Suppressor macrophage treated with lipopolysaccharide for 1 hour (primary cell): ENCODE measurements around the gene PIGP.
"Not testable (repeated sequence)": the region's sequence is repeated elsewhere in the genome, so short reads cannot be mapped to it uniquely, and the experiment has no call there.

Experiments used
- DNase-seq, 3 donors: peaks; one replicate each; pipeline ENCODE4 v3.0.0-alpha.2; 2020 to 2022

The PIGP gene

DNA sequence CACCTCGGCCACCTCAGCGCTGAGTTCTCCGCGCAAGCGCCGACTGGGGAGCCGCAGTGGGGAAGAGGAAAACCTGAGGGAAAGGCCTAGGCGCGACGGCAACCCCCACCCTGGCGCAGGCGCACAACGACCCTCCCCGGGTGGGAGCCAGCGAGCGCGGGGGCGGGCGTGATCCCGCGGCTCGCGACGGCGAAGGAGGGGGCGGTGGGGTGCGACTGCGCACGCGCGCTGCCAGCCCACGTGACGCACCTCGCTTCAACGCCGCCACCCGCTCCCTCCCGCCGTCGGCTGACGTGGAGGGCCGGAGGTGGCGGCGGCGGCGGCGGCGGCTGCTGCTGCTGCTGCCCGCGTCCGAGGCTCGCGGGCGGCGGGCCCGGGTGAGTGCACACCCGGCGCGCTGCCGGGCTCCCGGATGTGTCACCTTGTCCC is at the start of gene PIGP, which contains the start of gene TTC3:
TSS of gene PIGP (minus strand) at position 84 of the 429 bp plus-strand sequence. CDS start 556 bp downstream, outside the sequence.
TSS of gene TTC3 (plus strand) at position 267 of the 429 bp plus-strand sequence. CDS start 14,004 bp downstream, outside the sequence.
- DNase-seq, result peak; percentile 96 to 99 (median 99)

DNA sequence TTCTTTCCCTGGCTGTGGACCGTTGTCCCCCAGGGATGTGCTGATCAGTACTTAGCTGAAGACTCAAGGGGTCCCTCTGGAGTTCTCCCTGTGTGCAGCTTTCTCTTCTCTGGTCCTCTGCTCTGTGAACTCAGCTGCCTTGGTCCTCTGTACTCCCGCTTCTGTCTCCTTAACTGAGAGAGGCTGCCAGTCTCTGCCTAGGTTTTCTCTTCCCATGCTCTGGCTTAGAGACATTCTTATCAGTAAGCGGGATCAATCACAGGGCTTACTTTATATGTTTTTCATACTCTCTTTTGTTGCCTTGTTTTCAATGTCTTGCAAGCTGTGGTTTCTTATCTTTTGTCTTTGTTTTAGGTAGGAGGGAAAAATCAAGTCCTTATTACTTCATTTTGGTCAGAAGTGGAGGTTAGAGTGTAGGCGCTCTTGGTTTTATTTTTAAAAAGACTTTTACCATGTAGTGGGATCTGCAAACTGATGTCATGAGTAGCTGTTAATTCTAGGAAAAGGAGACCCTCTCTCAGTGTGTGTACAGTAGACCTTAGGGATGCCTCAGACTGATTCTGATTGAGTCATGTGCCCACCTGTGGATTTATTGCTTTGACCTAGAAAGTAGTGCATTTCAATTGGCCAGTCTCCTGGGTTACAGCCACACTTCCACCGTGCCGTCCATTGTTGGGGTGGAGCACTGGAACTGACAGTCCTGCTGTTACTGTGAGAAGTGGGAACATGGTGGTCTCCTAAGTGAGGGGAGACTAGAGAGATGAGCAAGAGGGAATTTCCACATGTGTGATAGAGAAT is 46.7 kb upstream of the PIGP start:
- no peak for DNase-seq

DNA sequence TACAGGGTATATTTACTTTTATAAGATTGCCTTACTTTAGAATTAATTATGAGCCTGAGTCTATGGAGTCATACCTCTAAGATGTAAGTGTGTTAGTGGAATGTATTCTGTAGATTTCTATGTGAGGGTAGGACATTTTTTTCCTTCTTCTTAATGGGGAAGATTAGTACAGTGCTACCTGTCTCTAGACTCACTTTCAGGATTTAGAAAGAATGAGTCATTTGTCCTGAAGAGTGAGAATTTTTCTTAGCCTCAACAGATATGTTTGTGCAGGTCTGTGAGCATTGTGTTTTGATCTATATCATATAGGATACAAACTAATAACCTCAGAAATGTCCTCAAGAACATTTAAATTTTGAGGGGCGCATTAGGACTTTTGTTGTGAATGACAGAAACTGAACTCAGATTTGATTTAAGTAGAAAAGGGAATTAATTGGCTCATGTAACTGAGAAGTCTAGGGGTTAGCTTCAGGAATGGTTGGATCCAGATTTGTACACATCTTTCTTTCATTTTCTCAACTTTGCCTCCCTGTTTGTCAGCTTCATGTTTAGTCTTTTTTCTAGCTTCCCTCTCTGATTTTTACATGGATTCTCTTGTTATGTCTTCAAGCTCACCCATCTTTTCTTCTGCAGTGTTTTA is 45.4 kb upstream of the PIGP start:
- DNase-seq, result no peak

DNA sequence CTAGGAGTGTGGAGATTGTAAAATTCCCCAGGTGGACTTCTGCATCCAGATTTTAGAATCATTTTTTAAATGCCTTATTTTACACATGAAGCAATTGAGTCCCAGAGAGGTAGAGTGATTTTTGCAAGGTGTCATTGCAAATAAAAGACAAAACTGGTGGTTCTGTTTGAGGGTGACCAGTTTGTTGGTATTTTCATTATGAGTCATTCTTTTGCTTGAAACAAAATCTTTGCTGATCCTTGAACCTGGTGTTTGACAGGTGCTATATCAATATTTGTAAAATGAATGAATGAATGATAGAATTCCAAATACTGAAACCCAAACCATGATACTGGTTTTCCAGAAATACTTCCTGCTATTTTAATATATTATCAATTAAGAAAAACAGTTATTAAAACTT is 44.3 kb upstream of the PIGP start:
- DNase-seq, result no peak

DNA sequence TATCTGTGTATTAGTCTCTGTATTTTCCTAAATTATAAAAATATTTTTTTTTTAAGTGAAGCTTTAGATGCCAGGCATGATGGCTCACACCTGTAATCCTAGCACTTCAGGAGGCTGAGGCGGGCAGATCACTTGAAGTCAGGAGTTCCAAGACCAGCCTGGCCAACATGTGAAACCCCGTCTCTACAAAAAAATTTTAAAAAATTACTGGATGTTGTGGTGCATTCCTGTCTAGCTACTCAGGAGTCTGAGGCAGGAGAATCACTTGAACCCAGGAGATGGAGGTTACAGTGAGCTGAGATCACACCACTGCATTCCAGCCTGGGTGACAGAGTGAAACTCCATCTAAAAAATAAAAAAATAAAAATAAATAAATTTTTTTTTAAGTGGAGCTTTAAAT is 43.6 kb upstream of the PIGP start:
- DNase-seq, result not testable (repeated sequence)

DNA sequence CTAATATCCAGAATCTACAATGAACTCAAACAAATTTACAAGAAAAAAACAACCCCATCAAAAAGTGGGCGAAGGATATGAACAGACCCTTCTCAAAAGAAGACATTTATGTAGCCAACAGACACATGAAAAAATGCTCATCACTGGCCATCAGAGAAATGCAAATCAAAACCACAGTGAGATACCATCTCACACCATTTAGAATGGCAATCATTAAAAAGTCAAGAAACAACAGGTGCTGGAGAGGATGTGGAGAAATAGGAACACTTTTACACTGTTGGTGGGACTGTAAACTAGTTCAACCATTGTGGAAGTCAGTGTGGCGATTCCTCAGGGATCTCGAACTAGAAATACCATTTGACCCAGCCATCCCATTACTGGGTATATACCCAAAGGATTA is 41.4 kb upstream of the PIGP start:
- DNase-seq, result not testable (repeated sequence)

DNA sequence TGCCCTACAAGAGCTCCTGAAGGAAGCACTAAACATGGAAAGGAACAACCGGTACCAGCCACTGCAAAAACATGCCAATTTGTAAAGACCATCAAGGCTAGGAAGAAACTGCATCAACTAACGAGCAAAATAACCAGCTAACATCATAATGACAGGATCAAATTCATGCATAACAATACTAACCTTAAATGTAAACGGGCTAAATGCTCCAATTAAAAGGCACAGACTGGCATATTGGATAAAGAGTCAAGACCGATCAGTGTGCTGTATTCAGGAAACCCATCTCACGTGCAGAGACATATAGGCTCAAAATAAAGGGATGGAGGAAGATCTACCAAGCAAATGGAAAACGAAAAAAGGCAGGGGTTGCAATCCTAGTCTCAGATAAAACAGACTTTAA is 38.2 kb upstream of the PIGP start:
- not testable (repeated sequence) for DNase-seq

DNA sequence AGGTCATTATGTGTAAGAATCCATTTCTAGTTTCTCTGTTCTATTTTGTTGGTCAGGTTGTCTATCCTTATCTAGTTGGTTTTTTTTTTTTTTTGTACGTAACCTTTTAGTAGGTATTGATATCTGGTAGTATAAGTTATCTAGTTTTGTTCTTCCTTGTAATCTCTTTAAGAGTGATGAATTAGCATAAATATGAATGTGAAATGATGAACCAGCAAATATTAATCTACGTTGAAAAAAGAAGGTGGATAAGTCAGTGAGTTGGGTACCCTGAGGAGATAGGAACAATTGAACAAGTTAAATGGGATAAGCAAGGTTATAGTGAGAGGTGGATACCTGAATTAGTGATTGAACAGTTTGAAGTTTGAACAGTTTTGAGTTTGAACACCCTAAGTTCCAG is 34.1 kb upstream of the PIGP start:
- DNase-seq, result no peak

DNA sequence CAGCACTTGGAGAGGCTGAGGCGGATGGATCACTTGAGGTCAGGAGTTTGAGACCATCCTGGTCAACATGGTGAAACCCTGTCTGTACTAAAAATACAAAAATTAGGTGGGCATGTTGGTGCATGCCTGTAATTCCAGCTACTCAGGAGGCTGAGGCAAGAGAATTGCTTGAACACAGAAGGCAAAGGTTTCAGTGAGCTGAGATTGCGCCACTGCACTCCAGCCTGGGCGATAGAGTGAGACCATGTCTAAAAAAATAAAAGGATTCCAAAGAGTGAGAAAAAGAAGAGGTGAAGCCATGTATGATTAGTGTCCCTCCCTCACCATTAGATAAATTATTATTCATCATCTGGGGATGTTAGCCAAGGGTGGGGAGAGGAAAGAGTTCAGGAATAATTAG is 29.9 kb upstream of the PIGP start:
- not testable (repeated sequence) for DNase-seq

DNA sequence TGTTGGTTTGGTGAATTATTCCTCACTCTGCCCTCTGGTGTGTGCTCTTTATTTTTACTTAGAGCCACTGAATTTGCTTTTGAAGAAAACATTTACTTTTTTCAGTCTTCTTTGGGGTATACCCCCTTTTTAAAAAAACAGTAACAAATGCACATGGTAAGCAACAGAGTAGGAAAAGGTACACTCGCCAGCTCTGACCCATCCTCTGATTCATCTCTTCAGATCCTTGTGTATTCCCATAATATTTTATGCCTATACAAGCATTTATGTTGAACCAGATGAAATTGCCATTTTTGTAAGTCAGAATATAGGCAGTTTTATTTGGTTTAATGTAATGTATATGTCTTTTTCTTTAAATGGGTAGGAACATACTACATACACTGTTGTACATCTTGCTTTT is 28.5 kb upstream of the PIGP start:
- no peak for DNase-seq

DNA sequence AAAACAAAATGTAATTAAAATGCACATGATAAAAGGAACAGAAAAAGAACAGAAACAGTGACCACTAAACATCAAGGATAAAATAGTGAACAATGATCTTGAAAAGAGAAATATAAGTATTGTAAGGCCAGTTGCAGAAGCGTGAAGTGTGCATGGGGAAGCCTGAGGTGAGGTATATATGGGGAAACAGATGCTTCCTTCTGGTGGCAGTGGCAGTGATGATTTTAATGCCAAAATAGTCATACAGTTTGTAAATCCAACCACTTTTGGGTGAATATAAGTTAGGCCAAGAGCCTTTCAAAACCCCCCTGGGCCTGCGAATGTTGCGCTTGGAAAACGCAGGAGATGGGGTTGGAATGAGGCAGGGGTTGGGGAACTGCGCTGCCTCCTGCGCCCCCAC is 27.4 kb upstream of the PIGP start:
- DNase-seq, result no peak

DNA sequence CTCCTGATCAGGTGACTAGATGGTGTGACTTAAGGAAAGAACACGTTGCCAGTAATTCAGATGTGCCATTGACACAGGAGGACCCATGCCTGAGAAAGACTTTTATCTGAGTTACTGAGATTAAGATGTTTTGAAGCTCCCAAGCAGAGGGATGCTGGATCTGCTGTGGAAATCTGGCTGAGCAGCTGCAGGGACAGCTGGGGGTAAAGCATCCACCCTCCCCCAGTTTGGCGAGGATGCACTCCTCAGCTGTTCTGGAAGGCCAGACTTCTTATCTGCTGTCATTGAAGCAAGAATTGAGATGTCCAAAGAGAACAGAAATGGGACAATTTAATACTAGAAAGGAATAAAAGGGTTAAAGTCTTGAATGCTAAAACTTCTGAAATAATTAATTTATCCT is 25.9 kb upstream of the PIGP start:
- DNase-seq, result no peak

DNA sequence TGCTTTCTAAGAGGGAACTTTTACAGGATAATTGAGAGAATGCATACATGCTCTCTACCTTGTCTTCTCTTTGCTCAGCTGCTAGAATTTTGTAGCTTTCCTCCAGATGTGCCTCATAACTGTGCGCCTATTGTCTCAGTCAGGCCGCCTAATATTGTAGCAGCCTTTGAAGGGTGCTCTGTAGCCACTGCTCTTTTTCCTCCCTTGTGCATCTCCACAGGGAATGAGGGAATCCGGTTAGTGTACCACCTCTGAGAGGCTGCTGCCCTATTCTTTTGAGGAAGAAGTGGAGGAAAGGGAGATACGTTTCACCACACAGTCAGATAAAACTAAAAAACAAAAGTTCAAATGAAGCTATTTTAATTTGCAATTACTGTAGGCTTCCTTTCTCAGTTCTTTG is 22.9 kb upstream of the PIGP start:
- no peak for DNase-seq

DNA sequence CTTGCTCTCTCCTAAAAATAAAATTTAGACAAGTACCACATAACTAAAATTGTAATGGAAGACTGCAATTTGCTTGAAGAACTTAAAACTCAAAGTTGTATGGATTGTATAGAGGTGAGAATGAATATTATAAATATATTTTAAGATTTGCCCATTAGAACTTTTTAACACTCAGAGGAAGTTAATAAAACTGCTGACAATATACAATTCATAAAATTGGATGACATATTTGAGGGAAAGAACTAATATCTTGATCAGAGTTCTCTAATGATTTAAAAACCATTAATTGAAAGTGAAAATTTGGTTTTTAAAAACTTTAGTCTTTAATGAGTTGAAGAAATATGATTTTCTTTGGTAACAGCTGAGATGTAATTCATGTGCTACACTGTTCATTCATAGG is 21.1 kb upstream of the PIGP start:
- DNase-seq, result no peak

DNA sequence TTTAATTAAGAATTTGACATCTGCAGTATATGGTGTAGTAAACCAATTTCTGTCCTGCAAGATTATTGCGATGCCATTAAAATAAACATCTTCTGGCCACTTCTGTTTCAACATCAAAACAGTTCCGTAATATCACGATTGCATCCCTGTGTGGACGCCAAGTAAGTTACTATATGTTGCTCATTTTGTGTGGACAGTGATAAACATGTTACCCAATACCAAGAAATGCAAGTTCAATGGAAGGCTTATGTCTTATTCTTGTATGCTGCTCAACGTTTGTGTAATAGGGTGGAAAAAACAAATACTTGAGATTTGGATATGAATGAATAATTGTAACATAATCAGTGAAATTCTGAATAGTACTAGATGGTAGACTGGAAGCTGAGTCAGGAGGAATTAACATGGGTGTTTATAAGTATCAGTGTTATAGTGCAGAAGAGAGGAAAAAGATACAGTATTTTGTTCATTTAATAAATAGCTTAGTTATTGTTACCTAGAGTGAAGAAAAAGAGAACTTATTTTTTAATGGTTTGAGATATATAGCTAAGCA is 15.4 kb upstream of the PIGP start:
- no peak for DNase-seq

DNA sequence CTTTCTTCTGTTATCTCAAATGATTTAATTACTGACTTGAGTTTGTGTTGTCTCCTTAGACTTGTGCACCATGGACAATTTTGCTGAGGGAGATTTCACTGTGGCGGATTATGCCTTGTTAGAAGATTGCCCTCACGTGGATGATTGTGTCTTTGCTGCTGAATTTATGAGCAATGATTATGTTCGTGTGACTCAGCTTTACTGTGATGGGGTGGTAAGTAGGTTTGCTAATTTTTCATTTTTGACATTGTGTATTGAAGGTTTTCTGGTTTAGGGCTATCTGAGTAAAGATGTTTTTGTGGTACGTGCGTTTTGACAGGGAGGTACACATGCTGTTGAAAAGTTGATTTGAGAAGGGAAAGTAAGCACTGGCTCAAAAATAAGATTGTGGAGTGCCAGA is 14.3 kb upstream of the PIGP start:
- DNase-seq, result peak; percentile 30 to 43 (median 43)

DNA sequence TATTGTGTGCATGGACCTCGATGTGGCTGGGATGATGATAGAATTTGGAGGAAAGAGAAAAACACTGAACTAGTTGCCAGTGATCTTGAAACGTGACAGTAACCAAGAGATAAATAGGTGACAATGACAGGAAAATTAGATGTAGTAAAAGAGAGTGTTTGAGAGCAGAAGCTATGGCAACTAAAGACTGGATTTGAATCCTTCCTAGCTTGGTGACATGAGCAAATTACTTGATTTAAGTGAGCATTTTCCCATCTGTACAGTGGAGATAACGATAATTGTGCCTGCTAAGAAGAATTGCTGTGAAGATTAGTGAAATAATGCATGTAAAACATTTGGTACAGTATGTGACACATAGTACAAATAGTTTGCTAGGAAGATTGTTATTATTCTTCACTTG is 12.9 kb upstream of the PIGP start:
- DNase-seq, result no peak

DNA sequence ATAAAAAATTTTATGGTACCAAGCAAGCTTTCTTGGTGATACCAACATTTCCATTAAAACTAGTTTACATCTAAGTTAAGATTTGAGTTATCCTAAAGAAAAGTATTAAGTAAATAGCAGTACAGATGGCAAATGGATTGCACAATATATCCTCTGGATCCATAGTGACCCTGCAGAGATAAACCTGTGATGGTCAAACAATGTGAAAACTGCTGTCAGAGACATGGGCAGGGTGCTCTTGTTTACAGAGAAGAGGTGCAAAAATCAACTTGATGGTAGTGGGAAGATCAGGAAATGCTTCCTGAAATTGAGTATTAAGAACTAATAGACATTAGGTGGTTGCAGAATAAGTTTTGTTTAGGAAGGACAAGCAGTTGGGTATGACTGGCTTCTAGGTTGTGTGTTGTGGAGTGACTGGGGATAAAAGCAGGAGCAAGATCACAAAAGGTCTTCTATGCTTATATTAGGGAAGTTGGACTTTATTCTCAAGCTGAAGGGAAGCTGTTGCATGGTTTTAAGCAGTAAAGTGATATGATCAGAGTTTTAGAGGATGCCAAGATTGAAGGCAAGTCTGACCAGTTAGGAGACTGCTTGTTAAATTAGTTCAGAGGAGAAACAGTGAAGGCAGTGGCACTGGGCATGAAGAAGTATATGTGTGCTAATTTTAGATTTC is 10.1 kb upstream of the PIGP start:
- no peak for DNase-seq

DNA sequence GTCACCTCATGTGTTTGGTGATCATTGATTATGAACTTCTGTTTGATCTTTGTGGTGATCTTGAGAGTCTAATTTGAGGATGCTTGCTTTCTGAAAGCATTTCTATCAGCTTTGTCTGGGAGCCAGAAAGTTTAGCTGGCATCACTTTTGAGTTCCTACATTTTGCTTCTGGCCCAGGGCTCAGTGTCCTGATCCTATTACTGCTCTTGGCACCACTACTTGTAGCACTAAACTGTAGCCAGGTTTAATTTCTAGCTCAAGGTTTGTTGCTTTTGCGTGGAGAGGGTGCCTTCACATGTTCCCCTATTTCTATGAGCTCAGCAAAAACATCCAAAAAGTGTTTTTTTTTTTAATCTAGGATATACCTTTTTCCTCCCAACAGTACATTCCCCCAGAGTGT is 9.5 kb upstream of the PIGP start:
- DNase-seq, result no peak

DNA sequence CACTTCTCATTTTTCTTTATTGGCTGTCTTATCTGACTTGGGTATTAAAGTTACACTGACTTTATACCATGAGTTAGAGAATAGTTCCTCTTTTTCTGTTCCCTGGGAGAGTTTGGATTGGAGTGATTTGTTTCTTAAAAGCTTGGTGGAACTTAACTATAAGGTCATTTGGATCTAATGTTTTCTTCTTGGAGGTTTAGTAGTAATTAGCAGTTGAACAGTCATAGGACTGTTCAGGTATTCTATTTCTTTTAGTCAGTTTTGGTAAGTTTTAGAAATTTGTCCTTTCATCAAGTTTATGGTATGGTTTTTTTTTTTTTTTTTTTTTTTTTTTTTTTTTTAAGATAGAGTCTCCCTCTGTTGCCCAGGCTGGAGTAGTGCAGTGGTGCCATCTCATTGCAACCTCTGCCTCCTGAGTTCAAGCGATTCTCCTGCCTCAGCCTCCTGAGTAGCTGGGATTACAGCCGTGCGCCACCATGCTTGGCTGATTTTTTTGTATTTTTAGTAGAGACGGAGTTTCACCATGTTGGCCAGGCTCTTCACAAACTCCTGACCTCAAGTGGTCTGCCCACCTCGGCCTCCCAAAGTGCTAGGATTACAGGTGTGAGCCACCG is 6.4 kb upstream of the PIGP start:
- DNase-seq, result peak; percentile 50 to 66 (median 64)

DNA sequence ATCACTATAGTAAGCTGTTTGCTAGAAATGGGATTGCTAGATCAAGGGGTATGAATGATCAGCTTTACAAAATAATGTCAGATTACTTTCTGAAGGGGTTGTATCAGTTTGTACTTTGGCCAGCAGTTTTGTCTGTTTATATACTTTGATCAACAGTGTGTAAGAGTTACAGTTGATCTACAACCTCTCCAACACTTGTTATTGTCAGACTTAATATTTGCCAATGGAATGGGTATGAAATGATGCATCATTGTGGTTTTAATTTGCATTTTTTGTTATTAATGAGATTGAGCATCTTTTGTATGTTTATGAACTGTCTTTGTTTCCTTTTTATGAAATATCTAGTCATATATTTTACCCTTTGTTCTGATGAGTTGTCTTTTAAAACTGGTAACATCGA is 4.5 kb upstream of the PIGP start:
- no peak for DNase-seq

DNA sequence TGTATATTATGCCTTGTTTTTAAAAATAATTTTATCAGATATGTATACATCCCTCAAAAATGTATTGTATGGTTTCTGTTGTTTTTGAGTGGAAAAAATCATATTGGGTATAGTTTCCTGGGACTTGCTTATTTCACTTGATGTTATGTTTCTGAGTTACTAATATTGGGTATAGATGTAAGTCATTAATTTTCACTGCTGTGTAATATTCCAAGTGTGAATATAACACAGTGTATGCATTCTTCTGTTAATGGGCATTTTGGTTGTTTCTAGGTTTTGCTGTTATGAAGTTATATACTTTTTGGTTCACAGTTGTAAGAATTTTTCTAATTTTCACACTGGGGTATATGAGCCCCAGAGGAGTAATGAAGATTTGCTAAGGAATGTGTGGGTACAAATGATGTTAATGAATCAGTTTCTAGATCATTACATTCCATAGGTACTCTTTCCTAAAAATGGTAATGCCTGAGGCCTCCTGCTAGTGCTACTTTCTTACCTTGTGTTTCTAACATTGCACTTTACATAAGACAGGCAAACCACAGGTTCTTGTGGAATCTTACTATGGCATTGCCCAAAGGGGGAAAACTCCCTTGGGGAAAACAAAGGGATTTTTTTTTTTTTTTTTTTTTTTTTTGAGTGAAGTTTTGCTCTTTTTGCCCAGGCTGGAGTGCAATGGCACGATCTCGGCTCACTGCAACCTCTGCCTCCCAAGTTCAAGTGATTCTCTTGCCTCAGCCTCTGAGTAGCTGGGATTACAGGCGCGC is 3.4 kb upstream of the PIGP start:
- peak in 2 of 3 donors; percentile 28 to 48 for DNase-seq
